Spleen (tissue), 11 donors: Measurements from ENCODE around the gene EVI5. TPM values are rescaled to one million over a fixed set of nuclear protein-coding genes. Genes with fewer than 3 reads are reported as not detected.

ENCODE experiments used
- DNase-seq: peaks from one replicate; pipeline ENCODE4 v3.0.0-alpha.2; 2020
- H3K27ac ChIP-seq, 8 donors: fragments of 200-600 bp; sonication (generic) in 7 of 8; 1 replicate in 4 of 8; 2 replicates in 4 of 8; pipeline versions ENCODE4 v1.5.0 to v1.8.0; 2016 to 2021; ENCODE audit warnings: inconsistent platforms in 4 of 8, mild to moderate bottlenecking in 4 of 8, moderate library complexity in 1 of 8
- H3K27me3 ChIP-seq, 7 donors: fragments of 200-600 bp; sonication (generic) in 6 of 7; replicated peaks in 1 of 7; 1 replicate in 4 of 7; 2 replicates in 3 of 7; pipeline versions ENCODE4 v1.5.0 to v1.8.0; 2016 to 2021; ENCODE audit warnings: inconsistent platforms in 3 of 7, mild to moderate bottlenecking in 1 of 7
- H3K36me3 ChIP-seq, 6 donors: fragments of 200-600 bp; sonication (generic) in 5 of 6; 1 replicate in 4 of 6; 2 replicates in 2 of 6; pipeline versions ENCODE4 v1.5.0 to v1.8.0; 2016 to 2021; ENCODE audit warnings: inconsistent platforms in 2 of 6
- H3K4me1 ChIP-seq, 6 donors: fragments of 200-600 bp; sonication (generic) in 5 of 6; 1 replicate in 3 of 6; 2 replicates in 3 of 6; pipeline versions ENCODE4 v1.5.0 to v1.8.0; 2016 to 2021; ENCODE audit warnings: inconsistent platforms in 3 of 6
- H3K4me3 ChIP-seq, 8 donors: fragments of 200-600 bp; sonication (generic) in 7 of 8; 1 replicate in 4 of 8; 2 replicates in 4 of 8; pipeline versions ENCODE4 v1.5.0 to v1.8.0; 2016 to 2021; ENCODE audit warnings: inconsistent platforms in 4 of 8, mild to moderate bottlenecking in 4 of 8, moderate library complexity in 2 of 8
- H3K9me3 ChIP-seq, 8 donors: fragments of 200-600 bp; sonication (generic) in 7 of 8; 1 replicate in 4 of 8; 2 replicates in 4 of 8; pipeline versions ENCODE4 v1.5.0 to v1.8.0; 2016 to 2021; ENCODE audit warnings: inconsistent platforms in 4 of 8
- CTCF ChIP-seq, 11 experiments: fragments of 200-600 bp in 7 of 11; fragments of 450-650 bp in 4 of 11; sonication (generic) in 4 of 11; IDR thresholded peaks in 8 of 11; conservative IDR thresholded peaks in 3 of 11; 1 replicate in 7 of 11; 2 replicates in 4 of 11; pipeline versions ENCODE4 v1.4.0 to v1.8.0; 2016 to 2021; ENCODE audit warnings: antibody characterized with exemption in 11 of 11, inconsistent platforms in 4 of 11, mild to moderate bottlenecking in 1 of 11
- POLR2A ChIP-seq, 3 donors: fragments of 450-650 bp; IDR thresholded peaks; one replicate each; pipeline ENCODE4 v1.5.1; 2017; ENCODE audit warnings: antibody characterized with exemption in 3 of 3, mild to moderate bottlenecking in 1 of 3
- POLR2AphosphoS5 ChIP-seq, 3 donors: sonication (generic); formaldehyde crosslinking; IDR thresholded peaks; one replicate each; pipeline ENCODE4 v1.5.1; 2017; ENCODE audit warnings: antibody characterized with exemption in 3 of 3
- WGBS, 5 donors: extraction: QIAGEN DNeasy Blood & Tissue Kit in 3 of 5; methylation state at CpG; one replicate each; pipeline versions ENCODE4 v1.1.5 to v1.1.7; 2013 to 2018; 5-methylcytosine and 5-hydroxymethylcytosine counted together
- intact Hi-C: fragments of 100-400 bp; cut with DNase I; formaldehyde crosslinking; loops from one replicate; pipeline ENCODE4 v1.15.0; 2023; ENCODE audit warnings: low total_unique reads
- polyA plus RNA-seq, 3 donors: library from polyadenylated mRNA; stranded (reverse); fragments of 200-250 nt; gene quantifications; one replicate each; pipeline ENCODE4 v1.2.1, GENCODE V29; 2013
- total RNA-seq, 7 donors: library from RNA; depleted of rRNA in 3 of 7; stranded (reverse); fragments of >200 nt in 3 of 7; fragmentation: NEBNext Ultra II Directional in 4 of 7; extraction: Animal tissue kit (Norgen Biotek cat#: 25700) in 4 of 7; gene quantifications; one replicate each; pipeline versions ENCODE4 v1.1.0 to v1.2.1, GENCODE V29; 2016 to 2021
- donor health status: healthy with polysubstance abuse.
- donor health status: DM: no; HTN: no; CAD: no; lungs with moderate emphysema.
- donor health status: DM: no; HTN: no; CAD: no.
- donor health status: Bipolar disorder and iron deficiency.
- donor health status: healthy.
- donor health status: DM: no; HTN: no; CAD: no.
- donor health status: DM: yes; HTN: yes; CAD: no.

The EVI5 gene
- total and polyA plus RNA-seq, 10 donors = 1.7 to 38.3 (median 27.0) TPM

DNA sequence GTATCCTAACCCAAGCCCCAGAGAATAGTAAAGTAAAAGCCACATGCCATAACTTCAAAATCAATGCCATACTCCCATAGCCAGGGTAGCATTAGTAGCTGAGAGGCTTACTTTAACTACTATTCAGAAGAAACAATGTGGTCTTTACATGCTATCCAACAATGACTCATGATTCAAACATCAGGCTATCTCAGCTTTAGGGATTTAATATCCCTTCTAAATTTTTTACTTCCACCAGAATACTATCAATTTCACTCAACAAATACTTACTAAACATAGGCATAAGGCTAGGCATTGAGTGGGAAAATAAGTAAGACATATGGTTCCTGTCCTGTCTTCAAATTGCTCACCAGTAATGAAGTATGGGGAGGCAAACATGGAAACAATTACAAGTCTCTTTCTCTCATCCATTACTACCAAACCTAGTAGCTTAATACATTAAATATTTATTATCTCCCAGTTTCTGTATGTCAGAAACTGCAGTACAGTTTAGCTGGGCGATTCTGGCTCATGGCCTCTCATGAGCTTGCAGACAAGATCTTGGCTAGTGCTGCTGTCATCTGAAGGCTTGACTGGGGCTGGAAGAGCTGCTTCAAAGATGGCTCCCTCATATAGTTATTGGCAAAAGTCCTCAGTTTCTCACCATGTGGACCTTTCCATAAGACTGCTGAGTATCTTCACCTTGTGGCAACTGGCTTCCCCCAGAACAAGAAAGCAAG, 30.7 kb downstream of the EVI5 start:
- Histone ChIP-seq H3K27ac (no peak overlapping the region), H3K4me3 (no peak overlapping the region), H3K9me3 (peaks cover 0 to 6% (median 2%) of the 10 kb centered on the region in 8 donors), H3K27me3 (no peaks in the 10 kb centered on the region), H3K4me1 (peaks cover 0 to 4% (median 0%) of the 10 kb centered on the region in 6 donors), H3K36me3 (peaks cover 0 to 6% (median 0%) of the 10 kb centered on the region in 6 donors)
- TF ChIP-seq POLR2A (IDR thresholded peaks at IDR 0.05) (no peak), POLR2AphosphoS5 (IDR thresholded peaks at IDR 0.05) (no peak), CTCF (IDR thresholded peaks at IDR 0.05 in 8 of 11, conservative IDR thresholded peaks at IDR 0.05 in 3 of 11) (no peak)
- intact Hi-C loops = loop anchor here (5.0 kb wide), 1 partner anchor 68 kb away; no protein-coding TSS in a partner anchor
- WGBS, 5 donors = 91 to 97% (median 95%) methylated on average over 1 of the region's 1 CpG
- no peak for DNase-seq

- TF ChIP-seq POLR2AphosphoS5 (IDR thresholded peaks at IDR 0.05) (no peak), POLR2A (IDR thresholded peaks at IDR 0.05) (no peak), CTCF (IDR thresholded peaks at IDR 0.05 in 8 of 11, conservative IDR thresholded peaks at IDR 0.05 in 3 of 11) (no peak)
- Histone ChIP-seq H3K36me3 (peaks cover 0 to 6% (median 0%) of the 10 kb centered on the region in 6 donors), H3K27ac (no peak overlapping the region), H3K27me3 (no peaks in the 10 kb centered on the region), H3K4me1 (peaks cover 0 to 7% (median 0%) of the 10 kb centered on the region in 6 donors), H3K4me3 (no peak overlapping the region), H3K9me3 (peaks cover 0 to 6% (median 2%) of the 10 kb centered on the region in 8 donors)
- intact Hi-C loops = loop anchor here (5.0 kb wide), 1 partner anchor 70 kb away; no protein-coding TSS in a partner anchor
- DNase-seq = no peak
- 59 to 65% (median 64%) methylated on average over 3 of the region's 3 CpGs for WGBS, 5 donors
Measured at GRCh38 chr1:92752719-92753118, 32.2 kb downstream of the EVI5 start.

DNA sequence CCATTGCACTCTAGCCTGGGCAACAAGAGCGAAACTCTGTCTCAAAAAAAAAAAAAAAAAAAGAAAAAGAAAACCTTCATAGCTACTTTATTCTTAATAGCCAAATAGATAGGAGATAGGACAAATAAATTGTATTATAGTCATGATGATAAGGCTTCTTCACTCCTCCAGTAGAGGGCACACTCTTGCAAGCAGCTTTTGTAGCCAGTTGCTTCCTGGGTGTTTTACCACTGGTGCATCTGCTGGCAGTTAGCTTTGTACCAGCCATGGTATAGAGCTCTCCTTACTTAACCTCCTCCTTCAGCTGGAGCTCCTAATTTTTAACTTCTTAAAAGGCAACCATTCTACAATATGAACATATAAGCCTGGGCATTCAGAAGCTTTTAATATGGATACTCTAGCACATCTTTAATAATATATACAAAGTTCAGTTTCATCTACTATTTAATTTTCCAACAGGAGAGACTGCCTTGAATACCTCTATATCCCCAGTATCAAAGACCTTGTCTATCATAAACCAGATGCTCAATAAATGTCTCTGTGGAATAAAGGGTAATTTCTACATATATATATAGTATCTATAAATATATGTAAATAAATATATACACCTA, 35.8 kb downstream of the EVI5 start:
- intact Hi-C loops = no loop called here
- no peak for DNase-seq
- no peak for TF ChIP-seq POLR2A (IDR thresholded peaks at IDR 0.05)
- peak; percentile 15 to 62 (median 49) for TF ChIP-seq CTCF (IDR thresholded peaks at IDR 0.05 in 8 of 11, conservative IDR thresholded peaks at IDR 0.05 in 3 of 11)
- no peaks in the 10 kb centered on the region for H3K9me3 ChIP-seq
- H3K27ac ChIP-seq = no peak overlapping the region
- 86 to 93% methylated on average over 1 of the region's 1 CpG; no CpG with 5 or more reads in 3 of the 5 donors for WGBS, 5 donors
- peaks cover 0 to 8% (median 0%) of the 10 kb centered on the region in 6 donors for H3K4me1 ChIP-seq
- H3K4me3 ChIP-seq = no peak overlapping the region
- no peaks in the 10 kb centered on the region for H3K27me3 ChIP-seq
- peaks cover 0 to 8% (median 0%) of the 10 kb centered on the region in 6 donors for H3K36me3 ChIP-seq

GRCh38 chr1:92748138-92748537, 36.8 kb downstream of the EVI5 start:
- Histone ChIP-seq H3K9me3 (no peaks in the 10 kb centered on the region), H3K4me3 (no peak overlapping the region), H3K4me1 (peaks cover 0 to 18% (median 0%) of the 10 kb centered on the region in 6 donors), H3K36me3 (peaks cover 0 to 8% (median 0%) of the 10 kb centered on the region in 6 donors), H3K27ac (no peak overlapping the region), H3K27me3 (no peaks in the 10 kb centered on the region)
- TF ChIP-seq CTCF (IDR thresholded peaks at IDR 0.05 in 8 of 11, conservative IDR thresholded peaks at IDR 0.05 in 3 of 11) (no peak), POLR2A (IDR thresholded peaks at IDR 0.05) (no peak), POLR2AphosphoS5 (IDR thresholded peaks at IDR 0.05) (no peak)
- DNase-seq = no peak
- intact Hi-C loops = no loop called here
- WGBS, 5 donors = 88 to 97% (median 89%) methylated on average over 3 of the region's 3 CpGs
